PC-3 (cell line): Measurements from ENCODE around the gene SH2D1A.

Experiments used
- CTCF ChIP-seq: fragments of 300-600 bp; sonication (generic); conservative IDR thresholded peaks from 2 replicates; pipeline ENCODE4 v1.5.1; 2017; ENCODE audit warnings: antibody characterized with exemption, low read depth, mild to moderate bottlenecking, low read length
- EZH2 ChIP-seq: fragments of 300-600 bp; sonication (generic); IDR thresholded peaks from one replicate; pipeline ENCODE4 v1.6.1; 2017; ENCODE audit warnings: antibody characterized with exemption, mild to moderate bottlenecking, low read length; ENCODE audit not compliant: unreplicated experiment

GRCh38 chrX:124369722-124370121 lies 23.4 kb downstream of the SH2D1A start:
- TF ChIP-seq CTCF = no peak
- TF ChIP-seq EZH2 = no peak
